Effector CD8-positive, alpha-beta T cell (primary cell): ENCODE data around the gene CERCAM.
A peak's percentile ranks its signal among the peaks of the same experiment; 100 is the strongest.
"Not testable (repeated sequence)": the region's sequence is repeated elsewhere in the genome, so short reads cannot be mapped to it uniquely, and the experiment has no call there.

ENCODE experiments used
- DNase-seq: peaks from one replicate; lab custom pipeline; 2025; lab: John Stamatoyannopoulos, UW

Gene CERCAM

DNA sequence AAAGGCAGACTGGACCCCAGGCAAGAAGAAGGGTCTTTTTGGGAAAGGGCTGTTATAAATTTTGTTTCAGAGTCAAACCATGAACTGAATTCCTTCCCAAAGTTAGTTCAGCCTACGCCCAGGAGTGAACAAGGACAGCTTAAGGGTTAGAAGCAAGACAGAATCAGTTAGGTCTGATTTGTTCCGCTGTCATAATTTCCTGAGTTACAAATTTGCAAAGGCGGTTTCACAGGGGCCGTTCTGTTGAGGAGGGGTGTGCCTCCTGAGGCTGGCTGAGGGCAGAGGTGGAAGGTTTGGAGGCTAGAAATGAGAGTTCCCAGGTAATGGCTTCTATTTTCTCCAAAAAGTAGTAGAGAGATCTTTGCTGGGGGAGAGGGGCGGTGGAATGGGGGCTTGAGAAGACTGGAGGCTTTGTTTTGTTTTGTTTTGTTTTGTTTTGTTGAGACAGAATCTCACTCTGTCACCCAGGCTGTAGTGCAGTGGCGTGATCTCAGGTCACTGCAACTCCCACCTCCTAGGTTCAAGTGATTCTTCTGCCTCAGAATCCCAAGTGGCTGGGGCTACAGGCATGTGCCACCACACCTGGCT, 4.1 kb upstream of the CERCAM start:
- no peak for DNase-seq

- DNase-seq: no peak
These were observed 1.4 kb upstream of the CERCAM start for GRCh38 chr9:128419061-128419925.

DNA sequence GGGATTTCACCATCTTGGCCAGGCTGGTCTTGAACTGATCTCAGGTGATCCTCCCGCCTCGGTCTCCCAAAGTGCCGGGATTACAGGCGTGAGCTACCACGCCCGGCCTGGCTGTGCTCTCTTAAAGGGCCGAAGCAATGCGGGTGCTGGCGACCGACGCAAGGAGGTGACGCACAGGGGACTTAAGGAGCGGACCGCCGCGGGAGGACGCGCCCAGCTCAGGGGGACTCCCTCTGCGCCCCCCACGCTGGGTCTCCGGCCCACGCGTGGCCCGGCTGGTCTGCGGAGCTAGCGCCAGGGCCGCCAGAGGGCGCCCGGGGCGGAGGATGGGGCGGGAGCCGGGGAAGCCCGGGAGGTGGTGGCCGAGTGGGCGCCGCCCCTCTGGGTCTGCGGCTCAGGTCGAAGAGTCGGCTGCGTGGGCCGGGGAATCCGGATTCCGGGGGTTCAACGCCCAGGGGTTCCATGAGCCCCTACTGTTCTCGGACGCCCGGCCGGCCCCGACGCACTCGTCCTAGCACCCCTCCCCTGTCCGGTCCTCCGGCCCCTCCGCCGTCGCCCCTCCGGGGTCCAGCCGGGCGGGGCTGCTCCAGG, 502 bp upstream of the CERCAM start:
- DNase-seq: peak; percentile 46

DNA sequence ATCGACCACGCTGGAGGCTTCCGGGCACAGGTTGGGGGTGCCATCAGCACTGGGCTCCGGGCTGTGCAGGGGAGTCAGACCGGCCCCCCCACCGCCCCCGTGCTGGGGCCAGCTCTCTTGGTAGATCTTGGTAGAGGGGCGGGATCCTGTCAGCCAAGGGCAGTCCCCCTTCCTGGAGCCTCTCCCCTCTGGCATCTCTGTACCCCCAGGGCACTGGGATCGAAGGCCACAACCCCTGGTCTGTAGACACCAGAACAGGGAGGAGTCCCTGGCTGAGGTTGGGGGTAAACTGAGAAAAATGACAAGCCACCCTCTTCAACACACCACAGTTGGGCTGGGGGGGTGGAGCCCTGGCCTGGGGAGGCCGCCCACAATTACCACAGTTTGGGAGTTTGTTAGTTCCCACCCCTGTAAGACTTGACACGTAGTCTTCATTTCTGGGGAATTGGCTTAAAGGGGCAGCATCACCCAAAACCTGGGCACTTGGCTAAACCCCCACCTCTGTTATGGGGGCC, 882 bp downstream of the CERCAM start:
- DNase-seq: no peak

DNA sequence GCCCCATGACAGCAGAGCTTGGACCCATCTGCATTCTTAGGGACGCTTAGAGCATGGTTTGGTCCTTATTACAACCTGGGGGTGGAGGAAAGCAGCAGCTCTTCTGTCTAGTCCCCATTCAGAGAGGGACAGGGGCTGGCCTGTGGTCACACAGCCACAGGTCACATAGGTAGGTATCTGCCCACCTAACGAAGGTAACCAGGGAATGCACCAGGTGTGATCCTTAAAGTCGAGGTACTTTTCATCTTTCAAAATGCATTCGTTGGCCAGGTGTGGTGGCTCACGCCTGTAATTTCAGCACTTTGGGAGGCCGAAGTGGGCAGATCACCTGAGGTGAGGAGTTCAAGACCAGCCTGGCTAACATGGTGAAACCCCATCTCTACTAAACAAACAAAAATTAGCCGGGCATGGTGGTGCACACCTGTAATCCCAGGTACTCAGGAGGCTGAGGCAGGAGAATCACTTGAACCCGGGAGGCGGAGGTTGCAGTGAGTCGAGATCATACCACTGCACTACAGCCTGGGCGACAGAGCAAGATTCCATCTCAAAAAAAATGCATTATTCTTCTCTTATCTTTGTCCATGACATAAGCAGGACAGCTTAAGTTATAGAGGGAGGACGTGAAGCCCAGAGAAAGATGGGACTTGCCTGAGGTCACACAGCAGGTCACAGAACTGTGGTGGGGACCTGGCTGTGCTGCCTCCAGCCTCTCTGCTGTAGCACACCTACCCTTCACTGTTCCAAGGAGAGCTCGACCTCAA, 1.5 kb downstream of the CERCAM start:
- not testable (repeated sequence) for DNase-seq

- no peak for DNase-seq
These were observed 2.1 kb downstream of the CERCAM start for GRCh38 chr9:128422783-128423150.

DNA sequence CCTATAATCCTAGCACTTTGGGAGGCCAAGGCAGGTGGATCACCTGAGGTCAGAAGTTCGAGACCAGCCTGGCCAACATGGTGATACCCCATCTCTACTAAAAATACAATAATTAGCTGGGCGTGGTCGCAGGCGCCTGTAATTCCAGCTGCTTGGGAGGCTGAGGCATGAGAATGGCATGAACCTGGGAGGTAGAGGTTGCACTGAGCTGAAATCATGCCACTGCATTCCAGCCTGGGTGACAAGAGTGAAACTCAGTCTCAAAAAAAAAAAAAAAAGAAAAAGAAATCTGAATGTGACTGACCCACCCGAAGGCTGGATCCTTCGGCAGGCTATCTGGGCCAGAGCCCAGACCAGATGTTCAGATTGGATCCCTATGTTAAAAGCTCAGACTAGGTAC, 2.7 kb downstream of the CERCAM start:
- not testable (repeated sequence) for DNase-seq

- DNase-seq: no peak
These were observed 3.7 kb downstream of the CERCAM start for GRCh38 chr9:128424268-128424780.

DNA sequence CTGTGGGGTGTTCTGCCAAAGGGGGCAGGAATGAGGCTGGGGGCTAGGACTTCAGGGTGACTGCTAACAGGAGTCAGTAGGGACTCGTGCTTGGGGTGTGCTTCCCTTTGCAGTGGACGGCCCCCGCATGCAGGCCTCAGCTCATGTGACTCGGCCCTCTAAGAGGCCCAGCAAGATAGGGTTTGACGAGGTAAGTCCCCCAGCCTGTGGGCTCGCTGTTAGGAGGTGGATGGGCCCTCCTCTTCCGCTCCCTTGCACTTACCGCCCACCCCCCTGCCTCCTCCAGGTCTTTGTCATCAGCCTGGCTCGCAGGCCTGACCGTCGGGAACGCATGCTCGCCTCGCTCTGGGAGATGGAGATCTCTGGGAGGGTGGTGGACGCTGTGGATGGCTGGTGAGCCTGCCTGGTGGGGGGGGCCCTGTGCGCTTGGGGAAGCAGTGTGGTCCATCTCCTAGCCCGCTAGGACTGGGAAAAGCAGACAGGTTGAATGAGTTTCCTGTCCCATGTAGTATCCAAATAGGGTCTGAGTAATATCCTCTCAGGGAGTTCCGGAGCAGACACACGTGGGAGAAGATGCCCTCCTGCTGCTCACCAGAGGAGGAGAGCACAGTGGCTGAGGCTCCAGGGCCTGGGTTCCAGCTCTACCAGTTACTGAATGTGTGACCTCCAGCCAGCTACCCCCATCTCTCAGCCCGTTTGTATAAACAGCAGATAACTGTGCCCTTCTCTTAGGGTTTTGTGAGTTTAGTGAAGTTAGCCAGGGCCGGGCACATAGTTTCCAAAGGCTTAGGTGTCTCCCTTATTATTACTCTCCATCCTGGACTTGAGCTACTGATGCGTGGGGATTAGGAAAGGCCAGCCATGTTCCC, 8.2 kb downstream of the CERCAM start:
- no peak for DNase-seq

DNA sequence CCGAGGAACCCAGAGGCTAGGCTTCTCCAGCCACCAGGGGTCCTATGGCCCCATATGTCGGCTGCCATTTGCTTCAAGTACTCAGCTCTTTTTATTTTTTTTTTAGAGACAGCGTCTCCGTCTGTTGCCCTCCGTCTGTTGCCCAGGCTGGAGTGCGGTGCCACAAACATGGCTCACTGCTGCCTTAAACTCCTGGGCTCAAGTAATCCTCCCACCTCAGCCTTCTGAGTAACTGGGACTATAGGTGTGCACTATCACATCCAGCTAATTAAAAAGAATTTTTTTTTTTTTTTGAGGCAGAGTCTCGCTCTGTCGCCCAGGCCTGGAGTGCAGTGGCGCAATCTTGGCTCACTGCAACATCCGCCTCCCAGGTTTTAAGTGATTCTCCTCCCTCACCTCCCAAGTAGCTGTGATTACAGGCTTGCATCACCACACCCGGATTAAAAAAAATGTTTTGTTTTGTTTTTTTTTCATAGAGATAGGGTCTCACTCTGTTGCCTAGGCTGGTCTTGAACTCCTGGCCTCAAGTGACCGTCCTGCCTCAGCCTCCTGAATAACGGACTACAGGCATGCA, 8.9 kb downstream of the CERCAM start:
- no peak for DNase-seq

DNA sequence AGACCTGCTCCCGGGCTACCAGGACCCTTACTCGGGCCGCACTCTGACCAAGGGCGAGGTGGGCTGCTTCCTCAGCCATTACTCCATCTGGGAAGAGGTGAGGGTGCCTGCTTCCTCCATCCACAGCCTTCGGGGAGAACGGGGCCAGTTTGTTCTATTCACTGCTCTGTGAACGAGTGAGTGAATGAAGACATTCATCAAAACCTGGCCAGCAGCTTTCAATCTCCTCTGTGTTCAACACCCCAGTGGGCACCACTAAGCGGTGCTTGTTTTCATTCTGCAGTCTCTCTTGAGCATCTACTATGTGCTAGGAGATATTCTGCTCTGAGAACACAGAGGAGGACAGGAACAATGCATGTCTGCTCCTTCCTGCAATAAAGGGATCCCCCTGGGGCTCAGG, 10.6 kb downstream of the CERCAM start:
- DNase-seq: no peak

- DNase-seq: no peak
These were observed 13.7 kb downstream of the CERCAM start for GRCh38 chr9:128434340-128434739.

- no peak for DNase-seq
These were observed 15.0 kb downstream of the CERCAM start for GRCh38 chr9:128435611-128436010.

- peak; percentile 76 for DNase-seq
These were observed 17.9 kb downstream of the CERCAM start for GRCh38 chr9:128438343-128439109.

DNA sequence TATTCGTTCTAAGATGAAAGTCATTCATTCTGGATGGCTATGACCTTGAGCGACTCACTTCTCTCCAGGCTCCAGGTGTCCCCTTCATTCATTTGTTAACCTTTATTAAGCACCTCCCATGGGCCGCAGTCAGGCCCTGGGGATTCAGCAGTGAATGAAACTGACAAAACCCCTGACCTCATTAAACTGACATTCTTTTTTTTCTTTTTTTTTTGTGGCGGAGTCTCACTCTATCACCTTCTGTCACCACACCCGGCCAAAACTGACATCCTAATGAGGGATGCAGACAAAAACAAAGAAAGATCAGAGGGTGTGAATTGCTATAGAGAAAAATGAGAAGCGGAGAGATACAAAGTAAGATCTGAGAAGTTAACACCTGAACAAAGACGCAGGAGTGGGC, 18.6 kb downstream of the CERCAM start:
- DNase-seq: no peak

DNA sequence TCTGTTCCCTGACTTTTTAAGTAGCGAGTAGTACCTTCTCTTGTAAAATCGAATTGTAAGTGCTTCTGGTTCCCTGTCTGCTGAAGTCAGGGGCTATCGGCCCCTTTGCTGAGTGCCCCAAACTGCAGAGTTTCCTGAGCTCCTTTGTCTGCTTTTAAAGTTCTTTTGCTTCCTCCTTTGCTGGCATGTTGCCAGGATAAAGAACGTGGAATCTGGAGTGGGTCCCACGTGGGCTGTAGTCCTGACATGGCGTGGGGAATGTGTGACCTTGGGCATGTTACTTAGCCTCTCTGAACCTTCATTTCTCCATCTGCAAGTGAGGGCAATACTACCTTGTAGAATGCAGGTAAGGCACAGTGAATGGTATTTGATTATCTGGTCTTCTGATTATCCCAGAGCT, 21.5 kb downstream of the CERCAM start:
- no peak for DNase-seq

- DNase-seq: not testable (repeated sequence)
These were observed 25.8 kb downstream of the CERCAM start for GRCh38 chr9:128446505-128446904.

DNA sequence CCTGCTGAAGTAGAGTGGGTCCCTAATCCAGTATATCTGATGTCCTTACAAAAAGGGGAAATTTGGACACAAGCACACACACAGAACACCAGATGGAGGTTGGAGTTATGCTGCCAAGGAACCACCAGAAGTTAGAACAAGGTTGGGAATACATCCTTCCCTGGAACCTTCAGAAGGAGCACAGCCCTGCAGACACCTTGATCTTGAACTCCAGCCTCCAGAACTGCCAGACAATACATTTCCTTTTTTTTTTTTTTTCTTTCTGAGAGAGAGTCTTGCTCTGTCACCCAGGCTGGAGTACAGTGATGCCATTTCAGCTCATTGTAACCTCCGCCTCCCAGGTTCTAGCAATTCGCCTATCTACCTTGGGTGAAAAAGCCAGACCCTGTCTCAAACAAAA, 28.1 kb downstream of the CERCAM start:
- DNase-seq: no peak

GRCh38 chr9:128454991-128455390, 34.3 kb downstream of the CERCAM start:
- no peak for DNase-seq
